Stimulated activated CD8-positive, alpha-beta memory T cell treated with anti-CD3 and anti-CD28 coated beads, Interleukin-7, amount 100 ng/mL, for 48 hours (primary cell): Measurements from ENCODE around the gene GNL3L.
"Not testable (repeated sequence)": the region's sequence is repeated elsewhere in the genome, so short reads cannot be mapped to it uniquely, and the experiment has no call there.

Source experiments
- DNase-seq, 2 donors: peaks; one replicate each; pipeline ENCODE4 v3.0.0-alpha.2; 2020; ENCODE audit warnings: low read depth in 1 of 2; ENCODE audit errors: extremely low read depth in 1 of 2

The GNL3L gene, protein sequence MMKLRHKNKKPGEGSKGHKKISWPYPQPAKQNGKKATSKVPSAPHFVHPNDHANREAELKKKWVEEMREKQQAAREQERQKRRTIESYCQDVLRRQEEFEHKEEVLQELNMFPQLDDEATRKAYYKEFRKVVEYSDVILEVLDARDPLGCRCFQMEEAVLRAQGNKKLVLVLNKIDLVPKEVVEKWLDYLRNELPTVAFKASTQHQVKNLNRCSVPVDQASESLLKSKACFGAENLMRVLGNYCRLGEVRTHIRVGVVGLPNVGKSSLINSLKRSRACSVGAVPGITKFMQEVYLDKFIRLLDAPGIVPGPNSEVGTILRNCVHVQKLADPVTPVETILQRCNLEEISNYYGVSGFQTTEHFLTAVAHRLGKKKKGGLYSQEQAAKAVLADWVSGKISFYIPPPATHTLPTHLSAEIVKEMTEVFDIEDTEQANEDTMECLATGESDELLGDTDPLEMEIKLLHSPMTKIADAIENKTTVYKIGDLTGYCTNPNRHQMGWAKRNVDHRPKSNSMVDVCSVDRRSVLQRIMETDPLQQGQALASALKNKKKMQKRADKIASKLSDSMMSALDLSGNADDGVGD

GRCh38 chrX:54529552-54530356, at the start of gene GNL3L:
TSS of gene GNL3L (plus strand) at chrX:54530219. CDS start at chrX:54532567, 2,348 bp downstream.
- peak; percentile 54 to 62 for DNase-seq

GRCh38 chrX:54482839-54483593, 47.0 kb upstream of the GNL3L start:
- no peak for DNase-seq

DNA sequence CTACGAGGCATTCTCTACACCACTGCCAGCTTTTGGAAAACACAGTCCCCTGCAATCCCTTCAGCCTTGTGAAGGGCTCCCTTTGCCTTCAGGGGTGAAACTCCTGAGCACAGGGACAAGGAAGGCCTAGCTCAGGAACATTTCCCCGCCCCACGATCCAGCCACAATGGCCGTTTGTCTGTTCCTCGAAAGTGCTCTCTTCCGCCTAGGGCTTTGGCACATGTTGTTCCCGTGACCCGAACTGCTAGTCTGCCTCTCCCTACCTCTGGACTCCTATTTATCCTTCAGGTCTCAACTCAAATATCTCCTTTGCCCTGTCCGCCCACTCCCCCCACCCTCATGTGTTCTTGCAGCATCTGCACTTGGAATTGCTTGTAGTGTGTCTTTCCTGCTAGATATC, 46.1 kb upstream of the GNL3L start:
- no peak for DNase-seq

DNA sequence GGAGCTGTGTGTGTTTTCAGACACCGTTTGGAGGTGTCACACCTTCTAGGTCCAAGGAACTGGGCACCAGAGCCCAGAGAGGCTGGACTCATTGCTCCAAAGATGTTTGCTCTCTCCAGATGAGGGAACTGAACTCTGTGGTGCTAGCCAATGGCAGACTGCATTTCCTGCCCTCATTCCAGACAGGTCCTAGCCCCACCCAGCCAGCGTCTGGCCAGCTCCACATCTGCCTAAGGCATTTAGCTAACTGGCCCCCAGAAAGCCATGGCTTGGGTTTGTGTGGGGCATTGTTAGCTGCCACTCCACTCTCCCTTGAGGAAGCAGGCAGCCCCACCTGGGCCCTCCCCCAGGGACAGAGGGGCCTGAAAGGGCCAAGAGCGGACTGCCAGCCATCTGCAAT, 45.4 kb upstream of the GNL3L start:
- DNase-seq: no peak

DNA sequence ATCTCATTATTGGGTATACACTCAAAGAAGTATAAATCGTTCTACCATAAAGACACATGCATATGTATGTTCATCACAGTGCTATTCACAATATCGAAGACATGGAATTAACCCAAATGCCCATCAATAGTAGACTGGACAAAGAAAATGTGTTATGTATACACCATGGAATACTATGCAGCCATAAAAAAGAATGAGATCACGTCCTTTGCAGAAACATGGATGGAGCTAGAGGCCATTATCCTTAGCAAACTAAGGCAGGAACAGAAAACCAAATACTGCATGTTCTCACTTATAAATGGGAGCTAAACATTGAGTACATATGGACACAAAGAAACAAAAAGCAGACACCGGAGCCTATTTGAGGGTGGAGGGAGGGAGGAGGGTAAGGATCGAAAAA, 40.2 kb upstream of the GNL3L start:
- DNase-seq: not testable (repeated sequence)

GRCh38 chrX:54492340-54492739, 37.7 kb upstream of the GNL3L start:
- no peak for DNase-seq

DNA sequence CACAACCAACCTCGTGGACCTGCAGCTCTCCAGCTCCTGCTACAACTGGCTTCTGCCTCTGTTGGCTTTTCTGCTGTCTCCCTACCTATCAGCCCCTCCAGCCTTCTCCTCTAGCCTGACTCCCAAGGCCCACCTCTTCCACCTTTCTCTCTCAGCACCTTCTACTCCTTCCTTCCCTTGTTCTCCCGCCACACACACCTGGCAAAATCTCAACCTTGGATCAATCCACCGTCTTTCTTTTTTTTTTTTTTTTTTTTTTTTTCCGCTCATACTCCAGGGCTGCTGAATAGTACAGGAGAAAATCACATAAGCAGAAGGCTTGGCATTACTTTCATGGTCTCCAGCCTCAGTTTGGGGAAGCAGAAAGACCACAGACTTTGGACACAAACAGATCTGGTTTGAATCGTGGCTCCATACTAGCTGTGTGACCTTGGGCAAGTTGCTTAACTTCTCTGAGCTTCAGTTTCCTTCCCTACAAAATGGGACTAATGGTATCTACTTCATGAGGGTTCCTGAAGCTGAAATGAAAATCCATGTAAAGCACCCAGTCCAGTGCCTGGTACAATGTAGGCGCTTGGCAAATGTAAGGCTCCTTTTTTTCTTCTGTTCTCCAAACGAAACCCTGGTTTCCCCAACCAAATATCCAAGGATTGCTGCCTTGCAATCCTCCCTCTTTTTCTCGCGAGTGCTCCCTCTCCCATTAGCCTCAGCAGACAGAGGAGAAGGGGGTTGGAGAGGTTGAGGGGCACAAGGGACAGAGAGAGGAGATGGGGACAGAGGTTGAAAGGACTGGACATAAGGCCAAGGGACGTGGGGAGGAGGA, 35.6 kb upstream of the GNL3L start:
- no peak for DNase-seq

GRCh38 chrX:54494989-54495813, 34.8 kb upstream of the GNL3L start:
- DNase-seq: no peak

DNA sequence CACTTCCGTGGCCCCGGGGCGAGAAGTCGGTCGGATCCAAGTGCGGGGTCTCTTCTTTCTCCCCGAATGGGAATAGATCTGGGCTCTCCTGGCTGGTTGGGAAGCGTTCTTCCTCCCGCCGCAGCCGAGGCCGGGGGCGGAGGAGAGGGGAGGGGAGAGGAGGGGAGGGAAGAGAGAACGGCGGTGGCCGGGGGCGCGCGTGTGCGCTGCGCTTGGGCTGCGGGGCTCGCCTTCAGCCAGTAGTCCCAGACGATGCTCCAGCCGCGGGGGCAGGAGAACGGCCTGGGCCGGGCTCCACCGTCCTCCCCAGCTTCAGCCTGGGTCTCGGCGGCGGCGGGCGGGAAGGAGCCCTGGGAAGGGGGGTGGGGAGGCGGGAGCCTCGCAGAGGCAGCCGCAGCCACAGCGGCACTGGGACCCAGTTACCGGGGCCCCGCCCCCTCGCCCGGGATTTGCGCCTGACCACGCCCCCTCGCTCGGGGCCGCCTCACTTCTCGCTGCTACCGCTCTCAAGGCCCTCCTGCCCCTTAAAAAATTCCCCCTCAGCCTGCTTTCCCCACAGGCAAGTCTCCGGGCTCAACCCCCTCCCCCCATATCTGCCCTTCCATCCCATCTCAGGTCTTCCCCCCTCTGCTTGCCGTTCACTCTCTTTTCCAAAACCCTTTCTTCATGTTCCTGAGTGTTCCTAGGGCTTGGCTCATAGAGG, 34.1 kb upstream of the GNL3L start, which contains the start of gene FGD1:
Gene FGD1, minus strand, starts transcription at position 421 of the 703 bp plus-strand sequence. CDS start 802 bp downstream, outside the sequence.
- DNase-seq: peak in 1 of 2 donors; percentile 7

DNA sequence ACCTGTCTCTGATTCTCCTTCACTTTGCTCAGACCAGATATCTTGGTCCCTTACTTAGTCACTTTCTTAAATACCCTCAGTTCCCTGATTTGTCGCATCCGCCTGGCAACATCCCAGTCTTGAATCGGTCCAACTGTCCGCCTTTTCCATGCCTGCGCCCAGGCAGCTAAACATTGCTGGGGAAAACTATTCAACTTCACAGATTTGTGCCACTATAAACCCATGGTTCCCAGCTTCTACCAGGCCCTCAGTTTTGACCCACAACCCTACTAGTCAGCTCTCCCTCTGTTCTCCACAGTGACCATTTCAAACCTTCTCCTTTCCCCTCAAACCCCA, 33.5 kb upstream of the GNL3L start:
- DNase-seq: no peak

DNA sequence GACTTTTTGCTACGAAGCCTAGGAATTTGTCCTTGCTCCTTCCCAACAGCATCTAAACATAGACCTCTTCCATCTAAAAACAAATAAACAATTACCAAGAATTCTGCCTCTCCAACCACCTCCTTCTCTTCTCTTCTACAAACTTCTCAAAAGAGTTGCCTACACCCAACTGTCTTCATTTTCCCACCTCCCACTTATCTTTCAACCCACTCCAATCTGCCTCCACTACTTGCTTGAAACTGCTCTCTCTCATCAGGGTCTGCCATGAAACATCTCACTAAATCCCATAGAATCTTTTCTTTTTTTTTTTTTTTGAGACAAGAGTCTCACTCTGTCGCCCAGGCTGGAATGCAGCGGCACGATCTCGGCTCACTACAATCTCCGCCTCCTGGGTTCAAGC, 33.1 kb upstream of the GNL3L start:
- DNase-seq: no peak

GRCh38 chrX:54509400-54509799, 20.6 kb upstream of the GNL3L start:
- no peak for DNase-seq

- no peak for DNase-seq
Observed at GRCh38 chrX:54529151-54529550, 868 bp upstream of the GNL3L start.

DNA sequence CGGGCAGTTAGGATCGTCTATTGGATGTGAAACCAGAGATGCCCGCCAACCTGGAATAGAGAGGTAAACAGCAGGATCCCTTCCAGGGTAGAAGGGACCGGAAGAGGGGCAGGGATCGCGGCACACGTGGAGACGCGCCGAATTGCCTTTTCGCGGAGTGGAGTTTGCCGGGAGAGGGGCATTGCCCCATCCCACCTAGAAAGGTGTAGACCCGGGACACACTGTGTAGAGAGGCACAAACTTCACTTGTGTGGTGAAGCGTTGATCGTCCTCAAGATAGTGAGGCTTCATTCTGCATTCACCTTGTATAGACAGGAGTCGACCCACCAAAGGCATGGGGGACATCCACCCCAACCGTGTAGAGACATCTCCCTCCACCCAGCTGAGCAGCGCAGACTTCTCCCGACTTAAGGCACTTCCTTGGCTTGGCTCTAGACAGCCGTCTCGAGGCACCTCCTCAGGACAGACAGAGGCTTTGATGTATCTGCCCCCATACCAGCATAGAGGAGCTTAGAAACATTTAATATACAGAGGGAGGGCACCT, 410 bp downstream of the GNL3L start:
- no peak for DNase-seq

GRCh38 chrX:54534271-54534670, 4.3 kb downstream of the GNL3L start:
- DNase-seq: no peak

DNA sequence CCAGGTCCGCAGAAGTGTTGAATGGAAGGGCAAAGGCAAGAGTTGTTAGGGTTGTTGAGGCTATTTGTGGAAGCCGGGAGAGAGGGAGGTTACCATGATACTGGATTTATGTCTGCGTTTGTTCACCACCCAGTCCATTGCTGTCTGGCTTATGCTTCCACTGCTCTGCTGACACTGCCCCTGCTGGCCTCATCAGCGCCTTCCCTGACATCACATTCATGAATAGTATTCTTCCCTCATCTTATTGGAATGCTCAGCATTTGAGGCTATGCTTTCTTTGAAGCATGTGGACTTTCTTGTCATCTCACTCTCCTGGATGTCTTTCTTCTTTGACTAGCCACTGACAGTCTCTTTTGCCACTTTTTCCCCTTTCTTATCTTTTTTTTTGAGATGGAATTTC, 10.3 kb downstream of the GNL3L start:
- DNase-seq: no peak

DNA sequence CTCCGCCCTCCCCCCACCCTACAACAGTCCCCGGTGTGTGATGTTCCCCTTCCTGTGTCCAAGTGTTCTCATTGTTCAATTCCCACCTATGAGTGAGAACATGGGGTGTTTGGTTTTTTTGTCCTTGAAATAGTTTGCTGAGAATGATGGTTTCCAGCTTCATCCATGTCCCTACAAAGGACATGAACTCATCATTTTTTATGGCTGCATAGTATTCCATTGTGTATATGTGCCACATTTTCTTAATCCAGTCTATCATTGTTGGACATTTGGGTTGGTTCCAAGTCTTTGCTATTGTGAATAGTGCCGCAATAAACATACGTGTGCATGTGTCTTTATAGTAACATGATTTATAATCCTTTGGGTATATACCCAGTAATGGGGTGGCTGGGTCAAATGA, 12.2 kb downstream of the GNL3L start:
- DNase-seq: not testable (repeated sequence)

- DNase-seq: no peak
Observed at GRCh38 chrX:54550821-54551220, 20.8 kb downstream of the GNL3L start.
